ENCODE data around the gene TFCP2L1. TPM values are rescaled to one million over a fixed set of nuclear protein-coding genes. Genes with fewer than 3 reads are reported as not detected.
"Not testable (repeated sequence)": the region's sequence is repeated elsewhere in the genome, so short reads cannot be mapped to it uniquely, and the experiment has no call there.

The TFCP2L1 gene
- total RNA-seq, 1 experiment from 2014 or later, result 18.4 TPM

DNA sequence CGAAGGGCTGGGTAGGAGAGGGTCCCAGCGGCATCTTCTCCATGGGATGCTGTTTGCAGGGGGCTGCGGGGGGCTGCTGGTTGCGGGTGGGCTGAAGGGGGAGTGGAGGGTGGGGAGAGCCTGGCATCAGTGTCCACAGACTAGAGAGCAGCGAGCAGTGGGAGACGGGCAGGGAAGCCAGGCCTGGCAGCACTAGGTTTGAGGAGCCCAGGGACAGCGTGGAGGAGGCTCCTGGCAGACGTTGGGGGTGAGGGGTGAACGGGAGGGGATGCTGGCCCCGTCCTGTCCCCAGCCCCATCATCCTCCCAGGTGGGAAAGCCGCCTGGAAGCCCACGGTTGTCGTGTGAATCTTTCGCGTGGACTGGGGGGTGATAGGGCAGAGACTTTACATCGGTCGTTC lies 48.2 kb upstream of the TFCP2L1 start:
- Histone ChIP-seq H3K9me3 (no peaks in the 10 kb centered on the region), H3K4me3 (ENCODE audit: low read depth, low read length) (no peak overlapping the region), H3K4me1 (peaks cover 23% of the 10 kb centered on the region), H3K27me3 (replicated peaks; ENCODE audit: control insufficient read depth, insufficient read depth, low read length) (no peaks in the 10 kb centered on the region), H3K36me3 (ENCODE audit: control insufficient read depth, insufficient read depth, low read length) (no peaks in the 10 kb centered on the region)
- H3K27ac Mint-ChIP-seq (ENCODE audit: unreplicated experiment), result peak overlapping the region; percentile 83
- H3K4me3 Mint-ChIP-seq (ENCODE audit: unreplicated experiment), result no peak overlapping the region
- BruUV-seq (replicated peaks), result no TSS peak
- intact Hi-C loops (cut with micrococcal nuclease; ENCODE audit: unreplicated experiment), result no loop called here
- peaks cover 12% of the 10 kb centered on the region for H3K36me3 Mint-ChIP-seq (ENCODE audit: insufficient read depth, unreplicated experiment)
- no peaks in the 10 kb centered on the region for H3K27me3 Mint-ChIP-seq (ENCODE audit: insufficient read depth, unreplicated experiment)
- H3K4me1 Mint-ChIP-seq (ENCODE audit: low read depth, unreplicated experiment), result peaks cover 14% of the 10 kb centered on the region
- no peaks in the 10 kb centered on the region for H3K9me3 Mint-ChIP-seq (ENCODE audit: unreplicated experiment)
- DNase-seq, result no peak
- POLR2A ChIA-PET, result no interaction called here
- CTCF ChIA-PET, result no interaction called here
- TF ChIP-seq, protein P1, sequence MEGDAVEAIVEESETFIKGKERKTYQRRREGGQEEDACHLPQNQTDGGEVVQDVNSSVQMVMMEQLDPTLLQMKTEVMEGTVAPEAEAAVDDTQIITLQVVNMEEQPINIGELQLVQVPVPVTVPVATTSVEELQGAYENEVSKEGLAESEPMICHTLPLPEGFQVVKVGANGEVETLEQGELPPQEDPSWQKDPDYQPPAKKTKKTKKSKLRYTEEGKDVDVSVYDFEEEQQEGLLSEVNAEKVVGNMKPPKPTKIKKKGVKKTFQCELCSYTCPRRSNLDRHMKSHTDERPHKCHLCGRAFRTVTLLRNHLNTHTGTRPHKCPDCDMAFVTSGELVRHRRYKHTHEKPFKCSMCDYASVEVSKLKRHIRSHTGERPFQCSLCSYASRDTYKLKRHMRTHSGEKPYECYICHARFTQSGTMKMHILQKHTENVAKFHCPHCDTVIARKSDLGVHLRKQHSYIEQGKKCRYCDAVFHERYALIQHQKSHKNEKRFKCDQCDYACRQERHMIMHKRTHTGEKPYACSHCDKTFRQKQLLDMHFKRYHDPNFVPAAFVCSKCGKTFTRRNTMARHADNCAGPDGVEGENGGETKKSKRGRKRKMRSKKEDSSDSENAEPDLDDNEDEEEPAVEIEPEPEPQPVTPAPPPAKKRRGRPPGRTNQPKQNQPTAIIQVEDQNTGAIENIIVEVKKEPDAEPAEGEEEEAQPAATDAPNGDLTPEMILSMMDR (IDR thresholded peaks at IDR 0.05; ENCODE audit: insufficient read depth in 1 of 2, low read depth in 1 of 2, low read length in 1 of 2, severe bottlenecking in 1 of 2, unreplicated experiment in 1 of 2), result no peak

- Mint-ChIP-seq H3K4me1 (ENCODE audit: low read depth, unreplicated experiment) (peaks cover 14% of the 10 kb centered on the region), H3K36me3 (ENCODE audit: insufficient read depth, unreplicated experiment) (peaks cover 11% of the 10 kb centered on the region)
- H3K9me3 ChIP-seq; CTCF ChIA-PET; BruUV-seq (replicated peaks); intact Hi-C loops (cut with micrococcal nuclease; ENCODE audit: unreplicated experiment); H3K27me3 Mint-ChIP-seq (ENCODE audit: insufficient read depth, unreplicated experiment); H3K9me3 Mint-ChIP-seq (ENCODE audit: unreplicated experiment); H3K27me3 ChIP-seq (replicated peaks; ENCODE audit: control insufficient read depth, insufficient read depth, low read length); H3K4me3 Mint-ChIP-seq (ENCODE audit: unreplicated experiment); H3K27ac Mint-ChIP-seq (ENCODE audit: unreplicated experiment); H3K4me3 ChIP-seq (ENCODE audit: low read depth, low read length); H3K36me3 ChIP-seq (ENCODE audit: control insufficient read depth, insufficient read depth, low read length); POLR2A ChIA-PET: not testable (repeated sequence)
- H3K4me1 ChIP-seq, result peaks cover 23% of the 10 kb centered on the region
- DNase-seq, result peak in 1 of 2 experiments; percentile 50
These were observed 46.3 kb upstream of the TFCP2L1 start for GRCh38 chr2:121331324-121331723.

DNA sequence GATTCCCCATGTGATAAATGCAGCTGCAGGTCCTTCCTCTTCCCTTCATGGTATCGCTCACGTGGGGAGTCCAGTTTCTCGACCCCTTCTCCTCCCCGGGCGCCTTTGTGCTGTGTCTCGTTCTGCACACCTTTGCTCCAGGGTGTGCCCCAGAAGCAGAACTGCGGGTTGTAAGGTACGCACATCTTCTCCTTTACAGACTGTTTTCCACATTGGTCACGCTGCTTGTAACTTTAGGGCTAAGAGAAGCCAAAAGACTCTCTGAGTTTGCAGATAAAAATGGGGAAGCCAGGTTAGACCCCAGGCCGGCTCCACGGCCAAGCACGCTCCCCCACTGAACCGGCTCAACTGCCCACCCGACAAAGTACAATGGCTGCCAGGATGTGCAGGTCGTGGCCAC lies 45.9 kb upstream of the TFCP2L1 start:
- Histone ChIP-seq H3K36me3 (ENCODE audit: control insufficient read depth, insufficient read depth, low read length) (no peaks in the 10 kb centered on the region), H3K9me3 (no peaks in the 10 kb centered on the region), H3K4me3 (ENCODE audit: low read depth, low read length) (no peak overlapping the region), H3K27me3 (replicated peaks; ENCODE audit: control insufficient read depth, insufficient read depth, low read length) (no peaks in the 10 kb centered on the region), H3K4me1 (peaks cover 23% of the 10 kb centered on the region)
- Mint-ChIP-seq H3K9me3 (ENCODE audit: unreplicated experiment) (no peaks in the 10 kb centered on the region), H3K27me3 (ENCODE audit: insufficient read depth, unreplicated experiment) (no peaks in the 10 kb centered on the region), H3K4me1 (ENCODE audit: low read depth, unreplicated experiment) (peaks cover 14% of the 10 kb centered on the region), H3K27ac (ENCODE audit: unreplicated experiment) (no peak overlapping the region), H3K4me3 (ENCODE audit: unreplicated experiment) (no peak overlapping the region), H3K36me3 (ENCODE audit: insufficient read depth, unreplicated experiment) (peaks cover 7% of the 10 kb centered on the region)
- TF ChIP-seq, protein P1 (IDR thresholded peaks at IDR 0.05; ENCODE audit: insufficient read depth in 1 of 2, low read depth in 1 of 2, low read length in 1 of 2, severe bottlenecking in 1 of 2, unreplicated experiment in 1 of 2), result no peak
- intact Hi-C loops (cut with micrococcal nuclease; ENCODE audit: unreplicated experiment), result no loop called here
- no TSS peak for BruUV-seq (replicated peaks)
- CTCF ChIA-PET, result no interaction called here
- no peak for DNase-seq
- POLR2A ChIA-PET, result no interaction called here

DNA sequence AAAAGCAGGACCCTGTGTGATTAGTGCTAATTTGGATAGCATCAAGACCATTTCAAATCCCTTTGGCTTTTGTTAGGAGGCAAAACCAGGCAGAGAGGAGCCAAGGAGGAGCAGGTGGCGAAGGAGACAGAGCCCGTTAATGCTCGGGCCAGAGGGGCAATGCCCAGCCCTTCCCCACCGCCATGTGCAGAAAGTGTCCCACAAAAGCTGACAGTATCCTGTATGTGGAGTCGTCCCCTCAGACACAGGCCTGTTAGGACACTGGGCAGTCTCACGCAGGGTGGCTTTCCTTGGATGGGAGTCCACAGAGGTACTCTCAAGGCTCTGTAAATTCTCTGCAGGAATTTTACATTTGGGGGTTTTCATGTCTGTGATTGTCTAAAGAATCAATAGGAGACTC lies 44.8 kb upstream of the TFCP2L1 start:
- TF ChIP-seq, protein P1 (IDR thresholded peaks at IDR 0.05; ENCODE audit: insufficient read depth in 1 of 2, low read depth in 1 of 2, low read length in 1 of 2, severe bottlenecking in 1 of 2, unreplicated experiment in 1 of 2), result no peak
- no peaks in the 10 kb centered on the region for H3K27me3 Mint-ChIP-seq (ENCODE audit: insufficient read depth, unreplicated experiment)
- H3K9me3 Mint-ChIP-seq (ENCODE audit: unreplicated experiment), result no peaks in the 10 kb centered on the region
- no peak overlapping the region for H3K4me3 Mint-ChIP-seq (ENCODE audit: unreplicated experiment)
- ChIA-PET CTCF (no interaction called here), POLR2A (no interaction called here)
- H3K27ac Mint-ChIP-seq (ENCODE audit: unreplicated experiment), result no peak overlapping the region
- peaks cover 6% of the 10 kb centered on the region for H3K4me1 Mint-ChIP-seq (ENCODE audit: low read depth, unreplicated experiment)
- intact Hi-C loops (cut with micrococcal nuclease; ENCODE audit: unreplicated experiment), result no loop called here
- H3K4me1 ChIP-seq, result peaks cover 11% of the 10 kb centered on the region
- H3K9me3 ChIP-seq, result no peaks in the 10 kb centered on the region
- H3K36me3 Mint-ChIP-seq (ENCODE audit: insufficient read depth, unreplicated experiment), result peaks cover 6% of the 10 kb centered on the region
- H3K36me3 ChIP-seq (ENCODE audit: control insufficient read depth, insufficient read depth, low read length), result no peaks in the 10 kb centered on the region
- no TSS peak for BruUV-seq (replicated peaks)
- H3K4me3 ChIP-seq (ENCODE audit: low read depth, low read length), result no peak overlapping the region
- no peaks in the 10 kb centered on the region for H3K27me3 ChIP-seq (replicated peaks; ENCODE audit: control insufficient read depth, insufficient read depth, low read length)
- DNase-seq, result no peak

Data from Caco-2 (cell line).